H9 (cell line): Measurements from ENCODE around the gene BCORL1. TPM values are rescaled to one million over a fixed set of nuclear protein-coding genes. Genes with fewer than 3 reads are reported as not detected.
A peak's percentile ranks its signal among the peaks of the same experiment; 100 is the strongest.

Experiments
- DNase-seq: peaks from one replicate; pipeline ENCODE4 v3.0.0-alpha.2; 2017
- H2AFZ ChIP-seq: one replicate; pipeline ENCODE4 v1.6.1; 2013; ENCODE audit warnings: mild to moderate bottlenecking, low read length, control low read depth, moderate library complexity
- H2AK5ac ChIP-seq: 2 replicates; pipeline ENCODE4 v1.6.1; 2013; ENCODE audit warnings: low read length, control low read depth, mixed read lengths; ENCODE audit not compliant: insufficient read length
- H2BK120ac ChIP-seq: one replicate; pipeline ENCODE4 v1.6.1; 2013; ENCODE audit warnings: low read depth, mild to moderate bottlenecking, low read length, control low read depth, inconsistent platforms; ENCODE audit not compliant: poor library complexity, severe bottlenecking
- H2BK12ac ChIP-seq: 2 replicates; pipeline ENCODE4 v1.6.1; 2013; ENCODE audit warnings: low read length, control low read depth, mixed read lengths, low read depth; ENCODE audit not compliant: insufficient read length
- H2BK15ac ChIP-seq: 2 replicates; pipeline ENCODE4 v1.6.1; 2013; ENCODE audit warnings: low read depth, low read length, control low read depth
- H2BK20ac ChIP-seq: one replicate; pipeline ENCODE4 v1.6.1; 2013; ENCODE audit warnings: low read depth, mild to moderate bottlenecking, low read length, control low read depth, inconsistent platforms; ENCODE audit not compliant: poor library complexity, severe bottlenecking
- H2BK5ac ChIP-seq: 2 replicates; pipeline ENCODE4 v1.6.1; 2013; ENCODE audit warnings: low read length, control low read depth, mixed read lengths; ENCODE audit not compliant: insufficient read length
- H3K14ac ChIP-seq: 2 replicates; pipeline ENCODE4 v1.6.1; 2013; ENCODE audit warnings: low read length, control low read depth; ENCODE audit not compliant: insufficient read depth
- H3K18ac ChIP-seq: 2 replicates; pipeline ENCODE4 v1.6.1; 2013; ENCODE audit warnings: low read depth, mild to moderate bottlenecking, mixed read lengths, low read length, control low read depth; ENCODE audit not compliant: insufficient read length
- H3K23ac ChIP-seq: 2 replicates; pipeline ENCODE4 v1.6.1; 2013; ENCODE audit warnings: low read length, control low read depth, mixed read lengths, low read depth; ENCODE audit not compliant: insufficient read length
- H3K23me2 ChIP-seq: 2 replicates; pipeline ENCODE4 v1.6.1; 2013; ENCODE audit warnings: low read depth, mild to moderate bottlenecking, mixed read lengths, low read length, control low read depth; ENCODE audit not compliant: insufficient read length, poor library complexity, severe bottlenecking
- H3K27ac ChIP-seq: 2 replicates; pipeline ENCODE4 v1.5.1; 2013; ENCODE audit warnings: low read length, control low read depth, mixed read lengths, low read depth; ENCODE audit not compliant: insufficient read length
- H3K27me3 ChIP-seq: 2 replicates; pipeline ENCODE4 v1.6.1; 2013; ENCODE audit warnings: low read length, control low read depth, inconsistent platforms; ENCODE audit not compliant: insufficient read depth
- H3K4ac ChIP-seq: 2 replicates; pipeline ENCODE4 v1.6.1; 2013; ENCODE audit warnings: low read depth, mild to moderate bottlenecking, control low read depth, inconsistent platforms, low read length, moderate library complexity
- H3K4me1 ChIP-seq: 2 replicates; pipeline ENCODE4 v1.6.1; 2013; ENCODE audit warnings: low read length, control low read depth, inconsistent platforms; ENCODE audit not compliant: insufficient read depth
- H3K4me2 ChIP-seq: 2 replicates; pipeline ENCODE4 v1.6.1; 2013; ENCODE audit warnings: low read length, control low read depth, mixed read lengths; ENCODE audit not compliant: insufficient read length, insufficient read depth
- H3K56ac ChIP-seq: 2 replicates; pipeline ENCODE4 v1.6.1; 2013; ENCODE audit warnings: low read depth, mild to moderate bottlenecking, mixed read lengths, low read length, control low read depth; ENCODE audit not compliant: insufficient read length
- H3K79me1 ChIP-seq: 2 replicates; pipeline ENCODE4 v1.6.1; 2013; ENCODE audit warnings: low read depth, mild to moderate bottlenecking, moderate library complexity, low read length, control low read depth, inconsistent platforms; ENCODE audit not compliant: insufficient read depth, poor library complexity, severe bottlenecking
- H3K79me2 ChIP-seq: 2 replicates; pipeline ENCODE4 v1.6.1; 2013; ENCODE audit warnings: low read length, control low read depth, inconsistent platforms; ENCODE audit not compliant: insufficient read depth
- H3K9ac ChIP-seq: 2 replicates; pipeline ENCODE4 v1.6.1; 2013; ENCODE audit warnings: low read length, control low read depth, mixed read lengths; ENCODE audit not compliant: insufficient read length; ENCODE audit errors: extremely low read depth
- H3K9me3 ChIP-seq: one replicate; pipeline ENCODE4 v1.6.1; 2013; ENCODE audit warnings: low read depth, low read length, inconsistent platforms; ENCODE audit not compliant: control insufficient read depth
- H3T11ph ChIP-seq: one replicate; pipeline ENCODE4 v1.6.1; 2013; ENCODE audit warnings: mild to moderate bottlenecking, low read length, control low read depth, inconsistent platforms
- H4K20me1 ChIP-seq: one replicate; pipeline ENCODE4 v1.6.1; 2013; ENCODE audit not compliant: control insufficient read depth, insufficient read length, insufficient read depth
- H4K5ac ChIP-seq: 2 replicates; pipeline ENCODE4 v1.6.1; 2013; ENCODE audit warnings: low read depth, mild to moderate bottlenecking, mixed read lengths, low read length, control low read depth; ENCODE audit not compliant: insufficient read length
- H4K8ac ChIP-seq: replicated peaks from 2 replicates; pipeline ENCODE4 v1.6.1; 2013; ENCODE audit warnings: low read length, control low read depth, mixed read lengths, low read depth; ENCODE audit not compliant: insufficient read length
- H4K91ac ChIP-seq: 2 replicates; pipeline ENCODE4 v1.6.1; 2013; ENCODE audit warnings: low read depth, mild to moderate bottlenecking, moderate library complexity, mixed read lengths, low read length, control low read depth; ENCODE audit not compliant: insufficient read length
- H3K27ac Mint-ChIP-seq, 3 experiments: 2 replicates in 2 of 3; 3 replicates in 1 of 3; pipeline ENCODE4 v1.8.0; 2020 to 2021; ENCODE audit warnings: mixed read lengths in 3 of 3, mild to moderate bottlenecking in 1 of 3, moderate library complexity in 1 of 3
- H3K27me3 Mint-ChIP-seq: 2 replicates; pipeline ENCODE4 v1.8.0; 2021; ENCODE audit warnings: low read depth, mild to moderate bottlenecking, moderate library complexity, mixed read lengths
- H3K36me3 Mint-ChIP-seq, 3 experiments: 2 replicates in 2 of 3; 3 replicates in 1 of 3; pipeline ENCODE4 v1.8.0; 2020 to 2021; ENCODE audit warnings: low read depth in 3 of 3, mixed read lengths in 3 of 3; ENCODE audit not compliant: insufficient read depth in 1 of 3
- H3K4me1 Mint-ChIP-seq, 2 experiments: 2 replicates each; pipeline ENCODE4 v1.8.0; 2020; ENCODE audit warnings: mixed read lengths in 2 of 2
- H3K4me3 Mint-ChIP-seq, 2 experiments: 2 replicates in 1 of 2; 3 replicates in 1 of 2; pipeline ENCODE4 v1.8.0; 2020 to 2021; ENCODE audit warnings: mild to moderate bottlenecking in 2 of 2, mixed read lengths in 2 of 2, moderate library complexity in 1 of 2
- H3K9me3 Mint-ChIP-seq, 2 experiments: 2 replicates in 1 of 2; 3 replicates in 1 of 2; pipeline ENCODE4 v1.8.0; 2020; ENCODE audit warnings: mild to moderate bottlenecking in 2 of 2, mixed read lengths in 2 of 2, moderate library complexity in 1 of 2
- CTCF ChIP-seq: fragments of 200-600 bp; sonication (generic); conservative IDR thresholded peaks from 3 replicates; pipeline ENCODE4 v1.8.0; 2021; ENCODE audit warnings: antibody characterized with exemption, mild to moderate bottlenecking
- WGBS: extraction: QIAGEN DNeasy Blood & Tissue Kit; methylation state at CpG from one replicate; pipeline ENCODE4 v1.1.7; 2013; ENCODE audit warnings: missing lambda C conversion rate, low lambda C conversion rate, mixed read lengths; ENCODE audit not compliant: insufficient read length; ENCODE audit errors: extremely low coverage; 5-methylcytosine and 5-hydroxymethylcytosine counted together
- total RNA-seq: library from RNA; stranded (reverse); gene quantifications from 2 replicates; pipeline ENCODE4 v1.2.1, GENCODE V29; 2021

BCORL1 gene
- total RNA-seq, 1 experiment from 2014 or later, result 6.1 TPM

DNA sequence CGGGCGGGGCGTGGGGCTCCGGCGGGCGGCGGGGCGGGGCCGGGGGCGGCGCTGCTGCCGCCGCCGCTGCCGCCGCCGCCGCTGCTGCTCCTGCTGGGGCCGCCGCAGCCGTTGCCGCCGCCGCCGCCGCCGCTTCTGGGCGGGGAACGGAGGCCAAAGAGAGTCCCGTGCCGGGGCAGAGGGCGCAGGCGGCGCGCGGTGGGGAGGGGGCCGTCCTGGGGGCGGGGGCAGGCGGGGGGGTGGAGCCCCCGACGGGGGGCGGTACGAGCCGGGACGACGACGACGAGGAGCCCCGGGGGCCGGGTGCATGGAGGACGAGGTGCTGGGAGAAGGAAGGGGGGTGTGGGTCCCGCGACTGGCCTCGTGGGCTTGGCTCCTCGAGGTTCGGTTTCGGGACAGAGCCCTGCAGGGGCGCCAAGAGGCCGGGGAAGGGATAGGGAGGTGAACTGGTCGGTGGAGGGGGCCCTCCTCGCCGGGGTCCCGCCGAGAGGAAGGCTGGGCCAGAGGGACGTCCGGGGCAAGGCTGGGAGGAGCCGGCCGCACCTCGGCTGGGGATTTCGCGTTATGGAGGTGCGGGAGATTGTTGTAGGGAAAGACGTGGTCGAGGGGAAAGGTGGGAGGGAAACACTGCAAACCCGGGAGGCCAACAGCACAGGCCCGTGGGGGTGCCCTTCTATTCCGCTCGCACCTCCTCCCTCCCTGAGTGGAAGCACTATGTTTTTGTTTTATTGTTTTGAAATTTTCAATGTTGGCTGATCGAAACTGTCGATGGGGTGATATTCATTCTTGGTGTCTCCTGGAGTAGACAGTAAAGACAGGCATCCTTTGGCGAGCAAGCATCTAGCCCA, 1.9 kb downstream of the BCORL1 start:
- Histone ChIP-seq H3K4me2 (peak overlapping the region; percentile 72), H3K79me2 (no peaks in the 10 kb centered on the region), H3K4ac (no peak overlapping the region), H4K8ac (no peak overlapping the region), H3K79me1 (no peaks in the 10 kb centered on the region), H4K91ac (no peak overlapping the region), H2BK15ac (no peak overlapping the region), H4K20me1 (no peaks in the 10 kb centered on the region), H2AFZ (no peak overlapping the region), H2AK5ac (no peak overlapping the region), H3K14ac (no peak overlapping the region), H3K9me3 (peaks cover 6% of the 10 kb centered on the region), H2BK120ac (no peak overlapping the region), H4K5ac (no peak overlapping the region), H3K4me1 (no peaks in the 10 kb centered on the region), H3K23ac (no peak overlapping the region), H3K18ac (no peak overlapping the region), H3K27ac (no peak overlapping the region), H2BK12ac (no peak overlapping the region), H2BK20ac (no peak overlapping the region), H3K27me3 (peaks cover 16% of the 10 kb centered on the region; the same call in 1 of the 2 replicates), H3K56ac (no peak overlapping the region), H3K9ac (no peak overlapping the region), H2BK5ac (no peak overlapping the region), H3K23me2 (peaks cover 22% of the 10 kb centered on the region), H3T11ph (no peak overlapping the region)
- Mint-ChIP-seq H3K4me3 (peak overlapping the region; percentile 67 to 90), H3K27me3 (peaks cover 60% of the 10 kb centered on the region), H3K4me1 (peaks cover 0 to 12% of the 10 kb centered on the region in 2 experiments; a peak in 3 of 4 replicates), H3K27ac (no peak overlapping the region), H3K36me3 (peaks cover 0 to 7% (median 0%) of the 10 kb centered on the region in 3 experiments; a peak in 3 of 7 replicates), H3K9me3 (peaks cover 0 to 51% of the 10 kb centered on the region in 2 experiments; a peak in 2 of 5 replicates)
- TF ChIP-seq CTCF, result no peak
- no CpG with 5 or more reads among the region's 81 CpGs for WGBS
- DNase-seq, result peak; percentile 34
